ENCODE measurements around the gene RMC1.

RMC1 gene

DNA sequence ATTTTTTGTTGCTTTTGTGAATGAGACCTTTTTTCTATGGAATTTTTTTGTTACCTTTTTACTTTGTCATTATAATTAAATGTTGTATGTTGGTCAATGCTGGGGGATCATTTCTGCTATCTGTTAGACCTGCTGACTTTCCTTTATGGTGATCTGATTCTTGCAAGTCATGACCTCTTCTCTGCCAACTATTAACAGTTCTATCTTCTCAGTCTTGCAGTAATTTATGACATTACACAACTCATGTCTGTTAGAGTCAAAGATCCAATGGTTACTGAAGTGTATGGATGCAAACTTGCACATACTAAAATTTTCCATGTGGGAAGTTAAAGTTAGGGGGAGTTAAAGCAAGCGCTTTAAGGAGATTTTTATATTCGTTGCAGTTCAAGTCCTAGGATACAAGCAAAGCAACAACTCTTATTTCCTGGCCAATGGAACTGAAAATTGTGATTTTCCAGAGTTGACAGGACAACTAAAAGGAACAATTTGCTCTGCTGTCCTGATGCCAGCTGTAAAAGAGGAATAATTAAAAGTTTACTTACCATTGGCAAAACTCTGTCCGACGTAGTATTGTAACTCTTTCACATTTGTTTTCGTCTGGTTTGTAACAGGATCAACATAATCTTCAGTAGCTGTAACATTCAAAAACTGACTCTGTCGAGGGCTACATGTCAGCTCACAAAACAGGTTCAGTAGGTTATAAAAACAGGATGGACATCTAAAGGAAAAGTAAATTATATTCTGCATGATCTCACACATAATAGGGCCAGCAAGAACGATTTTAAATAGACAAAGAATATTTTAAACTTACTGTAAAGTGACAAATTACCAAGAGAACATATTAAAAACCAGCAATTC is 65.2 kb downstream of the RMC1 start:
- DNase-seq (ENCODE audit: low read depth) = no peak
- TF ChIP-seq, protein P1, sequence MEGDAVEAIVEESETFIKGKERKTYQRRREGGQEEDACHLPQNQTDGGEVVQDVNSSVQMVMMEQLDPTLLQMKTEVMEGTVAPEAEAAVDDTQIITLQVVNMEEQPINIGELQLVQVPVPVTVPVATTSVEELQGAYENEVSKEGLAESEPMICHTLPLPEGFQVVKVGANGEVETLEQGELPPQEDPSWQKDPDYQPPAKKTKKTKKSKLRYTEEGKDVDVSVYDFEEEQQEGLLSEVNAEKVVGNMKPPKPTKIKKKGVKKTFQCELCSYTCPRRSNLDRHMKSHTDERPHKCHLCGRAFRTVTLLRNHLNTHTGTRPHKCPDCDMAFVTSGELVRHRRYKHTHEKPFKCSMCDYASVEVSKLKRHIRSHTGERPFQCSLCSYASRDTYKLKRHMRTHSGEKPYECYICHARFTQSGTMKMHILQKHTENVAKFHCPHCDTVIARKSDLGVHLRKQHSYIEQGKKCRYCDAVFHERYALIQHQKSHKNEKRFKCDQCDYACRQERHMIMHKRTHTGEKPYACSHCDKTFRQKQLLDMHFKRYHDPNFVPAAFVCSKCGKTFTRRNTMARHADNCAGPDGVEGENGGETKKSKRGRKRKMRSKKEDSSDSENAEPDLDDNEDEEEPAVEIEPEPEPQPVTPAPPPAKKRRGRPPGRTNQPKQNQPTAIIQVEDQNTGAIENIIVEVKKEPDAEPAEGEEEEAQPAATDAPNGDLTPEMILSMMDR (IDR thresholded peaks at IDR 0.05; ENCODE audit: insufficient read depth, low read depth, low read length, missing control alignments) = no peak
- H3K4me3 ChIP-seq (ENCODE audit: low read depth, low read length) = no peak overlapping the region

DNA sequence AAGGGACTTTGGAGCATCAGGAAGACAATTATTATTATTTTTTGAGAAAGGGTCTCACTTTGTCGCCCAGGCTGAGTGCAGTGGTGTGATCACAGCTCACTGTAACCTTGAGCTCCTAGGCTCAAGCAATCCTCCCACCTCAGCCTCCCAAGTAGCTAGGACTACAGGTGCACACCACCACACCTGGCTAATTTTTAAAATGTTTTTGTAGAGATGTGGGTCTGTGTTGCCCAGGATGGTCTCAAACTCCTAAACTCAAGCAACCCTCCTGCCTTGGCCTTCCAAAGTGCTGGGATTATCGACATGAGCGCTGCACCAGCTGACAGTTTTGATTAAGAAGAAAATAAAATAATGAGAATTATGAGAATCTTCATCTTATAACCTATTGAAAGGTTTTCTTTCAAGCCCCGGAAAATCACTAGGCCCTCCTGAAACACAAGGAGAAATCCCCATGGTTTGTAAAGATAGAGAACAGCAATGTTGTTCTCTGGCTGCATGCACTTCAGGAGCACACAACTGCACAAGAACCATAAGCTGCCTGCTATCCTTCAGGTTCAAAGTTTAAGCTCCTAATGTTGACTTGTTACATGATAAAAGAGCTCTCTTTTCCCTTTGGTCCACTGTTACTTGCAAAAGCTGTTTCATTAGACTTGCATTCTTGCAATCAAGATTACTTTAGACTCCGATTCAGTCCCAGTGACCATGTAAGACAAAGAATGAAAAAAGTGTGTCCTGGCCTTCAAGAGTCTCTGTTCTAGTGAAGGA is 66.2 kb downstream of the RMC1 start:
- DNase-seq (ENCODE audit: low read depth) = no peak
- TF ChIP-seq, protein P1 (IDR thresholded peaks at IDR 0.05; ENCODE audit: insufficient read depth, low read depth, low read length, missing control alignments) = no peak
- H3K4me3 ChIP-seq (ENCODE audit: low read depth, low read length) = no peak overlapping the region

DNA sequence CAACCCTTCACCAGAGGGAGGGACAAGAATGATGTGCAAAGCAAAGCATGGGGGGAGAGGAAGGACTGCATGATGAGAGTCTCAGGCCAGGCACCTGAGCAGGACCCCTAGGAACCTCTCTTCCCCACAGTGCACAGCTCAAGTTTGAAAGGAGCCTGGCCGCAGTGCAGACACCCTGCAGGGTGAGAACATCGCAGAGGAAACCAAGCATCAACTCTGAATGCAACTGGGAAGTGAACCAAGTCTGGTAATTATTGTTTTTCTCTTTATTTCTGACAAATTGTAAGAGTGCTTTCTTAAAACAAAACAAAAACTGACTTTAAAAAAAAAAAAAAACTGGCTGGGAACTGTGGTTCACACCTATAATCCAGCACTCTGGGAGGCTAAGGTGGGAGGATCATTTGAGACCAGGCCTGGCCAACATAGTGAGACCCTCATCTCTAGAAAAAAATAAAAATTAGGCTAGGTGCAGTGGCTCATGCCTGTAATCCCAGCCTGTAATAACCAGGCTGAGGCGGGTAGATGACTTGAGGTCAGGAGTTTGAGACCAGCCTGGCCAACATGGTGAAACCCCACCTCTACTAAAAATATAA is 67.7 kb downstream of the RMC1 start:
- H3K4me3 ChIP-seq (ENCODE audit: low read depth, low read length) = no peak overlapping the region
- TF ChIP-seq, protein P1 (IDR thresholded peaks at IDR 0.05; ENCODE audit: insufficient read depth, low read depth, low read length, missing control alignments) = no peak
- DNase-seq (ENCODE audit: low read depth) = no peak

DNA sequence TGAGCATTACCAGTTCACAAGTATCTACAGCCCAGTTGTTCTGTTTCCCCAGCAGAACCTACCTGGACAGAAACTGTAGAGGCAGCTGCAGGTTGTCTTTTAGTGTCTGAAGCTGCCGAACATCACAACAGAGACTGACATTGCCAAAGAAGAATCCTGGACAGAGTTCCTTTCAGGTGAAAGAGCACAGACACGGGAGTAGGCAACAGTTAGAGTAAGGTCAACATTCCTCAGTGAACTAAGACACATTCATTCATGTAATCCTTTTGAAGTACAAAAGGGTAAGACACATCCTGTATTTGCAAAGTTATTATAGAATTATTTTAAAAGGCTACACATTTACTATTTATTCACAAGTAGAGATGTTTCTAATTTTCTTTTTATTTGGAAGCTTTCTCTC is 68.7 kb downstream of the RMC1 start:
- TF ChIP-seq, protein P1 (IDR thresholded peaks at IDR 0.05; ENCODE audit: insufficient read depth, low read depth, low read length, missing control alignments) = no peak
- H3K4me3 ChIP-seq (ENCODE audit: low read depth, low read length) = no peak overlapping the region
- no peak for DNase-seq (ENCODE audit: low read depth)

DNA sequence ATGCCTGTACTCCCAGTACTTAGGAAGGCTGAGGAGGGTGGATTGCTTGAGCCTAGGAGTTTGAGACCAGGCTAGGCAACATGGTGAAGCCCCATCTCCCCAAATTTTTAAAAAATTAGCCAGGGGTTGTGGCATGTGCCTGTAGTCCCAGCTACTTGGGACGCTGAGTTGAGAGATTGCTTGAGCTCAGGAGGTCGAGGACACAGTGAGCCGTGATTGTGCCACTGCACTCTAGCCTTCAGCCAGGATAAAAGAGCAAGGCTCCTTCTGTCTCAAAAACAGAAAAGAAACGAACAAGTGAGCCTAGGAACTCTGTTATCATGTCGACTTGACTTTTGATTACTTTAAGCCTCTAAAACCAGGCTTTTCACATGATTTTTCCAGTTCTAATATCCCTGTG is 69.3 kb downstream of the RMC1 start:
- TF ChIP-seq, protein P1 (IDR thresholded peaks at IDR 0.05; ENCODE audit: insufficient read depth, low read depth, low read length, missing control alignments) = no peak
- H3K4me3 ChIP-seq (ENCODE audit: low read depth, low read length) = no peak overlapping the region
- no peak for DNase-seq (ENCODE audit: low read depth)

DNA sequence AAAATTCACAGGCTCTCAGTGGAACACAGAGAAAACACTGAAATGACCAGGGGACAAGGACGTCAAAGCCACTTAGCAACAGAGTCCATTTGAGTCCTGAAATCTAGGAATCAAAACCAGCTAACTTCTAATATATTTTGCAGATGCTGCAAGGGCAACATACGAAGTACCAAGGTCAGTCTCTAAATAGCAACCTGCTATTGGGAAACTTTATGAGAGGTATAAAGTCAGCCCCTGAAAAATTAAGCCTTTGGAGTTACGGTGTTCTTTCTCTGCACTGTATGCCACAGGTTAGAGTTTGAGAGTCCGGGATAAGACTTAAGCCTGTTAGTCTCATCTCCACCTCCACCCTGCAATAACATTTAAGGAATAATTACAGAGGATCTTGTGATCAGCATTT is 69.7 kb downstream of the RMC1 start:
- H3K4me3 ChIP-seq (ENCODE audit: low read depth, low read length) = no peak overlapping the region
- TF ChIP-seq, protein P1 (IDR thresholded peaks at IDR 0.05; ENCODE audit: insufficient read depth, low read depth, low read length, missing control alignments) = no peak
- DNase-seq (ENCODE audit: low read depth) = no peak

All from GM12865 (cell line).